Liver (tissue), 9 donors: Measurements from ENCODE around the gene TINAG. TPM values are rescaled to one million over a fixed set of nuclear protein-coding genes. Genes with fewer than 3 reads are reported as not detected.

Source experiments
- DNase-seq: peaks from one replicate; pipeline ENCODE4 v3.0.0-alpha.2; 2017; ENCODE audit warnings: low spot score
- H3K27ac ChIP-seq, 2 donors: one replicate each; pipeline ENCODE4 v1.7.0; 2013; ENCODE audit warnings: inconsistent platforms in 2 of 2, low read length in 2 of 2, control low read depth in 1 of 2, low read depth in 1 of 2, mild to moderate bottlenecking in 1 of 2
- H3K27me3 ChIP-seq, 4 donors: one replicate each; pipeline versions ENCODE4 v1.6.1 to v1.7.0; 2013; ENCODE audit warnings: low read length in 3 of 4, inconsistent platforms in 1 of 4, mild to moderate bottlenecking in 1 of 4, moderate library complexity in 1 of 4; ENCODE audit not compliant: control insufficient read depth in 4 of 4, insufficient read depth in 4 of 4
- H3K36me3 ChIP-seq, 4 donors: one replicate each; pipeline versions ENCODE4 v1.6.1 to v1.7.0; 2013; ENCODE audit warnings: low read length in 3 of 4, mild to moderate bottlenecking in 3 of 4, low read depth in 1 of 4, moderate library complexity in 1 of 4; ENCODE audit not compliant: control insufficient read depth in 4 of 4, insufficient read depth in 3 of 4
- H3K4me1 ChIP-seq, 4 donors: one replicate each; pipeline versions ENCODE4 v1.6.1 to v1.7.0; 2013; ENCODE audit warnings: low read length in 3 of 4, mild to moderate bottlenecking in 3 of 4, moderate library complexity in 1 of 4; ENCODE audit not compliant: control insufficient read depth in 4 of 4, insufficient read depth in 4 of 4
- H3K4me3 ChIP-seq, 3 donors: one replicate each; pipeline versions ENCODE4 v1.6.1 to v1.7.0; 2013; ENCODE audit warnings: low read length in 3 of 3, control low read depth in 1 of 3, low read depth in 1 of 3, mild to moderate bottlenecking in 1 of 3
- H3K9ac ChIP-seq, 2 donors: one replicate each; pipeline ENCODE4 v1.7.0; 2013; ENCODE audit warnings: low read length in 2 of 2, mild to moderate bottlenecking in 2 of 2, moderate library complexity in 2 of 2, control low read depth in 1 of 2, low read depth in 1 of 2
- H3K9me3 ChIP-seq, 4 donors: one replicate each; pipeline versions ENCODE4 v1.6.1 to v1.7.0; 2013; ENCODE audit warnings: low read length in 3 of 4; ENCODE audit not compliant: control insufficient read depth in 4 of 4
- ATF3 ChIP-seq: IDR thresholded peaks from 2 replicates; pipeline ENCODE4 v1.6.1; 2016; ENCODE audit warnings: antibody characterized with exemption
- EGR1 ChIP-seq, 2 donors: IDR thresholded peaks; 2 replicates each; pipeline ENCODE4 v1.6.1; 2016 to 2018; ENCODE audit warnings: antibody characterized with exemption in 2 of 2, low read depth in 2 of 2
- FOXA1 ChIP-seq: IDR thresholded peaks from 2 replicates; pipeline ENCODE4 v1.6.1; 2016; ENCODE audit warnings: antibody characterized with exemption
- GABPA ChIP-seq, 2 donors: IDR thresholded peaks in 1 of 2; conservative IDR thresholded peaks in 1 of 2; 2 replicates each; pipeline ENCODE4 v1.6.1; 2016; ENCODE audit warnings: antibody characterized with exemption in 2 of 2, mild to moderate bottlenecking in 1 of 2, moderate library complexity in 1 of 2
- HNF4A ChIP-seq, 2 donors: conservative IDR thresholded peaks; 2 replicates each; pipeline ENCODE4 v1.6.1; 2016; ENCODE audit warnings: antibody characterized with exemption in 2 of 2, mild to moderate bottlenecking in 2 of 2
- HNF4G ChIP-seq: IDR thresholded peaks from 2 replicates; pipeline ENCODE4 v1.6.1; 2016; ENCODE audit warnings: antibody characterized with exemption
- JUND ChIP-seq, 2 donors: IDR thresholded peaks; 2 replicates each; pipeline ENCODE4 v1.6.1; 2016; ENCODE audit warnings: antibody characterized with exemption in 2 of 2
- NR2F2 ChIP-seq: IDR thresholded peaks from 2 replicates; pipeline ENCODE4 v1.6.1; 2016; ENCODE audit warnings: antibody characterized with exemption
- RAD21 ChIP-seq, 2 donors: IDR thresholded peaks; 2 replicates each; pipeline ENCODE4 v1.6.1; 2016; ENCODE audit warnings: antibody characterized with exemption in 2 of 2, mild to moderate bottlenecking in 2 of 2
- REST ChIP-seq: IDR thresholded peaks from 2 replicates; pipeline ENCODE4 v1.6.1; 2016; ENCODE audit warnings: antibody characterized with exemption, mild to moderate bottlenecking
- RXRA ChIP-seq, 2 donors: IDR thresholded peaks; 2 replicates each; pipeline ENCODE4 v1.6.1; 2017 to 2018; ENCODE audit warnings: antibody characterized with exemption in 2 of 2, mild to moderate bottlenecking in 1 of 2
- SP1 ChIP-seq: IDR thresholded peaks from 2 replicates; pipeline ENCODE4 v1.6.1; 2018; ENCODE audit warnings: antibody characterized with exemption, mild to moderate bottlenecking
- TAF1 ChIP-seq: conservative IDR thresholded peaks from 2 replicates; pipeline ENCODE4 v1.6.1; 2016; ENCODE audit warnings: antibody characterized with exemption, mild to moderate bottlenecking
- YY1 ChIP-seq: IDR thresholded peaks from 2 replicates; pipeline ENCODE4 v1.6.1; 2016; ENCODE audit warnings: antibody characterized with exemption, mild to moderate bottlenecking
- ZBTB33 ChIP-seq: IDR thresholded peaks from 2 replicates; pipeline ENCODE4 v1.6.1; 2016; ENCODE audit warnings: antibody characterized with exemption
- WGBS: extraction: QIAGEN DNeasy Blood & Tissue Kit; methylation state at CpG from one replicate; pipeline ENCODE4 v1.1.7; 2013; 5-methylcytosine and 5-hydroxymethylcytosine counted together
- polyA plus RNA-seq, 2 donors: library from polyadenylated mRNA; stranded (reverse) in 1 of 2; unstranded in 1 of 2; fragments of 200-250 nt in 1 of 2; fragments of >200 nt in 1 of 2; fragmentation: Nextera tagmentation in 1 of 2; extraction: Ambion mirVana in 1 of 2; gene quantifications; one replicate each; pipeline versions ENCODE4 v1.2.1 to v1.2.3, GENCODE V29; 2013 to 2015
- total RNA-seq, 2 donors: library from RNA; depleted of rRNA; stranded (reverse); fragments of >200 nt; gene quantifications; one replicate each; pipeline ENCODE4 v1.2.3, GENCODE V29; 2014
- donor health status: healthy.
- donor health status: healthy.
- donor health status: healthy.
- donor health status: healthy.
- donor health status: healthy.

The TINAG gene
- total and polyA plus RNA-seq, 4 donors: not detected

- no peak overlapping the region for H3K9ac ChIP-seq
- no peaks in the 10 kb centered on the region for H3K27me3 ChIP-seq
- no peaks in the 10 kb centered on the region for H3K36me3 ChIP-seq
- no peaks in the 10 kb centered on the region for H3K4me1 ChIP-seq
- DNase-seq: no peak
- H3K4me3 ChIP-seq: no peak overlapping the region
- H3K9me3 ChIP-seq: no peaks in the 10 kb centered on the region
- TF ChIP-seq NR2F2: no peak
- TF ChIP-seq RXRA (IDR thresholded peaks at IDR 0.05): no peak
- TF ChIP-seq ZBTB33: no peak
- TF ChIP-seq TAF1: no peak
- no peak for TF ChIP-seq GABPA (IDR thresholded peaks at IDR 0.05 in 1 of 2, conservative IDR thresholded peaks at IDR 0.05 in 1 of 2)
- no peak for TF ChIP-seq YY1
- no peak for TF ChIP-seq SP1
- no peak for TF ChIP-seq EGR1 (IDR thresholded peaks at IDR 0.05; ENCODE audit: low read depth in 2 of 2)
- TF ChIP-seq RAD21 (IDR thresholded peaks at IDR 0.05): no peak
- no peak for TF ChIP-seq HNF4G
- TF ChIP-seq JUND (IDR thresholded peaks at IDR 0.05): no peak
- no peak for TF ChIP-seq FOXA1
- TF ChIP-seq REST: no peak
- TF ChIP-seq HNF4A (conservative IDR thresholded peaks at IDR 0.05): no peak
- no peak overlapping the region for H3K27ac ChIP-seq
These were observed 118.8 kb downstream of the TINAG start for GRCh38 chr6:54426995-54427394.

- 78% methylated on average over 1 of the region's 1 CpG for WGBS
- TF ChIP-seq FOXA1 (no peak), RAD21 (IDR thresholded peaks at IDR 0.05) (no peak), HNF4A (conservative IDR thresholded peaks at IDR 0.05) (no peak), ATF3 (no peak), SP1 (no peak), EGR1 (IDR thresholded peaks at IDR 0.05; ENCODE audit: low read depth in 2 of 2) (no peak)
These were observed 119.2 kb downstream of the TINAG start for GRCh38 chr6:54427396-54427937.

More at GRCh38 chr6:54427396-54427937, 119.2 kb downstream of the TINAG start:
- Histone ChIP-seq H3K27ac (no peak overlapping the region), H3K36me3 (no peaks in the 10 kb centered on the region), H3K4me3 (no peak overlapping the region), H3K4me1 (no peaks in the 10 kb centered on the region), H3K9me3 (no peaks in the 10 kb centered on the region), H3K9ac (no peak overlapping the region), H3K27me3 (no peaks in the 10 kb centered on the region)
- DNase-seq: no peak
